RCC 7860 (cell line): ENCODE measurements around the gene GABRP.
A peak's percentile ranks its signal among the peaks of the same experiment; 100 is the strongest.

Source experiments
- DNase-seq: peaks from one replicate; pipeline ENCODE4 v3.0.0-alpha.2; 2015; ENCODE audit warnings: low spot score
- FAIRE-seq: peaks from 2 replicates; lab custom pipeline; 2012; peaks lifted over from hg19 to GRCh38; lab: Jason Lieb, UNC

The GABRP gene

DNA sequence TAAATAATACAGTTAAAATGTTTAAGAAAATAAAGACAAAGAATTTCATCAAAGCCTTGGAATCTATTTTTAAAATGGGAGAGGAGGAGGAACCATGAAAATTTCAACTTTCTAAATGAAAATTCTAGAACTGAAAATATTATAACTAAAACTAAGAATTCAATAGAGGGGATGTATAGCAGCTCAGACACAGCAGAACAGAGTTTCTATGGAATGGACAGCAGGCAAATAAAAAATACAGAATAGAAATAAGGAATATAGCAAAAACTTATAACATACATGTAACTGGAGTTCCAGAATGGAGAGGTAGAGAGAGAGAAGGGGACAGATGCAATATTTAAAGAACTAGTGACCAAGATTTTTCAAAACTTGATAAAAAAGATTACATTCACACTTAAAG is 76.9 kb downstream of the GABRP start:
- DNase-seq (no peak), FAIRE-seq (no peak)

- no peak for FAIRE-seq
- DNase-seq = no peak
These were observed 77.5 kb downstream of the GABRP start for GRCh38 chr5:170860818-170861666.

- DNase-seq (no peak), FAIRE-seq (no peak)
These were observed 78.1 kb downstream of the GABRP start for GRCh38 chr5:170861667-170861916.

DNA sequence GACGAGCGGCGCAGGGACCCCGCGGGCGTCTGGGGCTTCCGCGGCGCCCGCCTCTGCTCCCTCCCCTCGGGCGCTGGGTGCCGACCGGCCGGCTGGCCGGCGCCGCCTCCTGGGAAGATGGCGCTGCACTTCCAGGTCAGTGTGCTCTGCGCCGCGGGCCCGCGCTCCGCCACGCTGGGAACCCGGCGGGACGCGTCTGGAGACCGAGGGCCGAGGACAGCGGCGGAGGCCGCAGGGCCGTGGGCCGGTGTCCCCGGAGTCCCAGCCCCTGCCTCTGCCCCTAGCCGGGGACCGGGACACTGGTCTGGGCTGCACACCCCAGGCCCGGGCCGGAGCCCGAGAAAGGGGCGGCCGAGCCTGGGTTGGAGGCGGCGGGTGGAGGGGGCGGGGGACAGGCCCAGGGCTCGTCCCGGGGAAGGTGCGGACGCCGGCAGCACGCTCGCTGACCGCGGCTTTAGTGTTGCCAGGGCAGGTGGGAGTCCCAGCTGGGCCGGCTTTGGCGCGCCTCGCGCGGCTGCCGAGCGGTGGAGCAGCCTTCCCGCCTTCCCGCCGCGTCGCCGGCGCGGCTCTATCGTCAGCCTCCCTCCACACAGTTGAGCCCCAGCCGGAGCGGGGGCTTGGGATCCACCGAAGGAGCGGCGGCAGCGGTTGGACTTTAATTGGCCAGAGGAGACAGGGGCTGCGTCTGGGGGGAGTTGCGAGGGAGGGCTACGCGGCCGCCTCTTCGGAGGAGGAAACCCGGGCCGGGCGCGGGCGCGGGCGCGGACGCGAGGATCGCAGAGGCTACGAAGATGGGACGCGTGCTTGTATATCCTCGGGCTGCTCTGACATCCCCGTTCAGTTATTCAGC is 78.6 kb downstream of the GABRP start, which contains the start of gene RANBP17:
Gene RANBP17, plus strand, starts transcription at position 102 of the 850 bp plus-strand sequence.
- FAIRE-seq (no peak), DNase-seq (peak; percentile 31)

GRCh38 chr5:170863646-170864045 is 80.1 kb downstream of the GABRP start:
- no peak for FAIRE-seq

More at GRCh38 chr5:170863646-170864045, 80.1 kb downstream of the GABRP start:
- DNase-seq = no peak
